ENCODE measurements around the gene VAV1.

Gene VAV1

DNA sequence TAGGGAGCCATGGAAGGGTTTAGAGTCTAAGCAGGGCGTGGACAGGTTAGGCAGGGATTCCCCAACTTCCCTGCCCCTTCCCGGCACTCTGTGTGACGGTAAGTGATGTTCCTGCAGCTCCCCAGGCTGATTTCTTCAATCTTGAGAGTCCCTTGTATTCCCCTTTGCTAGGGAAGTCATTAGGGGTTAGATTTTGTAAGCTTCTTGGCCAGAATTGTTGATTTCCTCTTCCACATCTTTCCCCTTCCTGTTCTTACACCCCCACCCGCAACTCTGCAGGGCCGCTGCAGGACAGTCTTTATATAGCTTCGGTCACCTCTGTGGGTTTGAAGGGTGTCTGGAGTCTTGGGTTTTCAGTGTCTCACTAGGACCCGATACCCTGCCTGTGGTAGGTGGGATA, 104.2 kb downstream of the VAV1 start:
- Histone ChIP-seq H3K9ac (ENCODE audit: low read length) (no peak overlapping the region), H3K4me1 (ENCODE audit: low read length) (no peaks in the 10 kb centered on the region), H2AFZ (ENCODE audit: low read length) (no peak overlapping the region), H3K9me2 (replicated peaks; ENCODE audit: insufficient read depth, low read length) (no peaks in the 10 kb centered on the region), H3K4me3 (ENCODE audit: low read length) (no peak overlapping the region), H4K20me1 (ENCODE audit: insufficient read depth, low read length) (no peaks in the 10 kb centered on the region), H3F3A (ENCODE audit: insufficient read depth, low read length) (no peaks in the 10 kb centered on the region), H3K27ac (ENCODE audit: low read length) (no peak overlapping the region), H3K9me3 (replicated peaks; ENCODE audit: insufficient read depth, low read length) (0 out of 2 replicates have a peak, but pooled peaks cover 5% of the 10 kb centered on the region), H3K36me3 (replicated peaks; ENCODE audit: insufficient read depth, low read length) (no peaks in the 10 kb centered on the region), H3K4me2 (ENCODE audit: low read depth, low read length) (no peak overlapping the region), H3K27me3 (replicated peaks; ENCODE audit: insufficient read depth, low read length) (peaks cover 62% of the 10 kb centered on the region), H3K79me2 (ENCODE audit: low read length) (no peaks in the 10 kb centered on the region)
- TF ChIP-seq EZH2 (optimal IDR thresholded peaks at IDR 0.05; ENCODE audit: low read depth, low read length) = no peak
- TF ChIP-seq, protein P1, sequence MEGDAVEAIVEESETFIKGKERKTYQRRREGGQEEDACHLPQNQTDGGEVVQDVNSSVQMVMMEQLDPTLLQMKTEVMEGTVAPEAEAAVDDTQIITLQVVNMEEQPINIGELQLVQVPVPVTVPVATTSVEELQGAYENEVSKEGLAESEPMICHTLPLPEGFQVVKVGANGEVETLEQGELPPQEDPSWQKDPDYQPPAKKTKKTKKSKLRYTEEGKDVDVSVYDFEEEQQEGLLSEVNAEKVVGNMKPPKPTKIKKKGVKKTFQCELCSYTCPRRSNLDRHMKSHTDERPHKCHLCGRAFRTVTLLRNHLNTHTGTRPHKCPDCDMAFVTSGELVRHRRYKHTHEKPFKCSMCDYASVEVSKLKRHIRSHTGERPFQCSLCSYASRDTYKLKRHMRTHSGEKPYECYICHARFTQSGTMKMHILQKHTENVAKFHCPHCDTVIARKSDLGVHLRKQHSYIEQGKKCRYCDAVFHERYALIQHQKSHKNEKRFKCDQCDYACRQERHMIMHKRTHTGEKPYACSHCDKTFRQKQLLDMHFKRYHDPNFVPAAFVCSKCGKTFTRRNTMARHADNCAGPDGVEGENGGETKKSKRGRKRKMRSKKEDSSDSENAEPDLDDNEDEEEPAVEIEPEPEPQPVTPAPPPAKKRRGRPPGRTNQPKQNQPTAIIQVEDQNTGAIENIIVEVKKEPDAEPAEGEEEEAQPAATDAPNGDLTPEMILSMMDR (IDR thresholded peaks at IDR 0.05; ENCODE audit: low read length) = no peak
- TF ChIP-seq EZH2phosphoT487 (IDR thresholded peaks at IDR 0.05; ENCODE audit: low read length) = no peak
- DNase-seq = no peak

DNA sequence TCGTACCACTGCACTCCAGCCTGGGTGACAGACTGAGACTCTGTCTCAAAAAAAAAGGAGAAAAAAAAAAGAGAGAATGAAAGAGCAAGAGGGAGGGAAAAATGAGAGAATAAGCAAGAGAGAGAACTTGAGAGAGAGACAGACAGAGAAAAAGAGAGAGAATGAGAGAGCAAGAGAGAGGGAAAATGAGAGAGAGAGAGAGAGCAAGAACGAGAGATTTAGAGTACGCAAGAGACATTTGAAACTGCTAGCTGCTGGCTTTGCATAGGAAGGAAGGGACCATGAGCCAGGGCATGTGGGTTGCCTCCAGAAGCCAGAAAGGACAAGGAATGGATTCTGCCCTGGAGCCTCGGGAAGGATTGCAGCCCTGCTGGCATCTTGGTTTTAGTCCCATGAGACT, 105.3 kb downstream of the VAV1 start:
- Histone ChIP-seq H2AFZ (ENCODE audit: low read length) (no peak overlapping the region), H3F3A (ENCODE audit: insufficient read depth, low read length) (no peaks in the 10 kb centered on the region), H3K79me2 (ENCODE audit: low read length) (no peaks in the 10 kb centered on the region), H3K4me2 (ENCODE audit: low read depth, low read length) (no peak overlapping the region), H3K9me3 (replicated peaks; ENCODE audit: insufficient read depth, low read length) (0 out of 2 replicates have a peak, but pooled peaks cover 5% of the 10 kb centered on the region), H4K20me1 (ENCODE audit: insufficient read depth, low read length) (no peaks in the 10 kb centered on the region), H3K4me1 (ENCODE audit: low read length) (no peaks in the 10 kb centered on the region), H3K9ac (ENCODE audit: low read length) (no peak overlapping the region), H3K27me3 (replicated peaks; ENCODE audit: insufficient read depth, low read length) (peaks cover 72% of the 10 kb centered on the region), H3K9me2 (replicated peaks; ENCODE audit: insufficient read depth, low read length) (no peaks in the 10 kb centered on the region), H3K27ac (ENCODE audit: low read length) (no peak overlapping the region), H3K36me3 (replicated peaks; ENCODE audit: insufficient read depth, low read length) (no peaks in the 10 kb centered on the region), H3K4me3 (ENCODE audit: low read length) (no peak overlapping the region)
- no peak for TF ChIP-seq EZH2phosphoT487 (IDR thresholded peaks at IDR 0.05; ENCODE audit: low read length)
- TF ChIP-seq EZH2 (optimal IDR thresholded peaks at IDR 0.05; ENCODE audit: low read depth, low read length) = no peak
- TF ChIP-seq, protein P1 (IDR thresholded peaks at IDR 0.05; ENCODE audit: low read length) = no peak
- DNase-seq = no peak

DNA sequence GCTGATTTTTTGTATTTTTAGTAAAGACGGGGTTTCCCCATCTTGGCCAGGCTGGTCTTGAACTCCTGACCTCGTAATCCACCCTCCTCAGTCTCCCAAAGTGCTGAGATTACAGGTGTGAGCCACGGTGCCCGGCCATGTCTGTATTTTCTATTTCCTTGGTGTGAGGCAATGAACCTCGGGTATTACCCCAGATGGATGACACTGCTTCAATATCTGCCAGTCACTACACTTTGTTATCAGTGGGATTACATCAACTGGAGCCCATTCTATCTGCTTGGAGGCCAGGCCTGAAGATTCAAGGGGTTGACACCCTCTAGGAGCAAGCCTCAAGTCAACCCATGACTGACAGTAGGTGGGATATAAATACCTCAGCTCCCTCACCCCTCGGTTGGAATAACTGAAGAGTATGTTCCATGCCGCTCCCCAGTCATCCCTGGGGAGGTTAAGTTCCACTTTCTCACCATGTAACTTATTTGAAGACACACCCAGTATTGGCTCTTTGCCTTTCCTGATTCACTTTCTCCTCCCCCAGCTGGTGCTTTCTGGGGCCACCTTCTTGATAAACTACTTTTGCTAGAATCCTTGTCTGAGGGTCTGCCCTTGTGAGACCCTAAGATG, 113.9 kb downstream of the VAV1 start:
- H4K20me1 ChIP-seq (ENCODE audit: insufficient read depth, low read length) = no peaks in the 10 kb centered on the region
- no peak overlapping the region for H2AFZ ChIP-seq (ENCODE audit: low read length)
- no peaks in the 10 kb centered on the region for H3K36me3 ChIP-seq (replicated peaks; ENCODE audit: insufficient read depth, low read length)
- no peaks in the 10 kb centered on the region for H3K9me2 ChIP-seq (replicated peaks; ENCODE audit: insufficient read depth, low read length)
- H3K4me2 ChIP-seq (ENCODE audit: low read depth, low read length) = no peak overlapping the region
- no peaks in the 10 kb centered on the region for H3K79me2 ChIP-seq (ENCODE audit: low read length)
- H3K4me1 ChIP-seq (ENCODE audit: low read length) = no peaks in the 10 kb centered on the region
- H3K4me3 ChIP-seq (ENCODE audit: low read length) = no peak overlapping the region
- H3K9me3 ChIP-seq (replicated peaks; ENCODE audit: insufficient read depth, low read length) = no peaks in the 10 kb centered on the region
- H3K27ac ChIP-seq (ENCODE audit: low read length) = no peak overlapping the region
- no peak for DNase-seq
- TF ChIP-seq EZH2 (optimal IDR thresholded peaks at IDR 0.05; ENCODE audit: low read depth, low read length) = no peak
- no peak for TF ChIP-seq EZH2phosphoT487 (IDR thresholded peaks at IDR 0.05; ENCODE audit: low read length)
- TF ChIP-seq, protein P1 (IDR thresholded peaks at IDR 0.05; ENCODE audit: low read length) = no peak
- peaks cover 69% of the 10 kb centered on the region for H3K27me3 ChIP-seq (replicated peaks; ENCODE audit: insufficient read depth, low read length)
- H3K9ac ChIP-seq (ENCODE audit: low read length) = no peak overlapping the region
- H3F3A ChIP-seq (ENCODE audit: insufficient read depth, low read length) = no peaks in the 10 kb centered on the region

Measured in MM.1S (cell line).